Stomach (tissue), 4 donors: ENCODE measurements around the gene CPB2.

ENCODE experiments used
- CTCF ChIP-seq, 7 experiments: fragments of 450-650 bp in 4 of 7; fragments of 200-600 bp in 3 of 7; sonication (generic) in 3 of 7; IDR thresholded peaks; one replicate each; pipeline ENCODE4 v1.5.1; 2016 to 2019; ENCODE audit warnings: antibody characterized with exemption in 7 of 7, control low read depth in 2 of 7, mild to moderate bottlenecking in 1 of 7
- POLR2AphosphoS5 ChIP-seq, 3 donors: sonication (generic); formaldehyde crosslinking; IDR thresholded peaks; one replicate each; pipeline ENCODE4 v1.6.1; 2016; ENCODE audit warnings: antibody characterized with exemption in 3 of 3

- no peak for TF ChIP-seq CTCF (IDR thresholded peaks at IDR 0.05)
- TF ChIP-seq POLR2AphosphoS5 (IDR thresholded peaks at IDR 0.05), result no peak
Measured at GRCh38 chr13:46087481-46087880, 17.4 kb downstream of the CPB2 start.
